Measurements from ENCODE around the gene ITPKA.

The ITPKA gene

DNA sequence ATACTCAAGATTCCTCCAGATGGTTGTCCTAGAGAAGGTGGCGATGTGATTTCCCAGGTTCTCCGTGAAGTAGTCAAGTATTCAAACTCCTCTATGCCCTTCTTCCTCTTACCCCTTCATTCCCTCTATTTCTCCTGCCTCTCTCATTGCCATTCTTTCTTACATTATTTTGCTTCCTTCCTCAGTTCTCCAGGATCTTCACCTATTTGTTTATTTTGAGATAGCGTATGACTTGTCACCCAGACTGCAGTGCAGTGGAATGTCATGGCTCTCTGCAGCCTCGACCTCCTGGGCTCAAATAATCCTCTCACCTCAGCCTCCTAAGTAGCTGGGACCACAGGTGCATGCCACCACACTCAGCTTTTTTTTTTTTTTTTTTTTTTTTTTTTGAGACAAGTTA, 1.8 kb upstream of the ITPKA start:
- no peak for DNase-seq

DNA sequence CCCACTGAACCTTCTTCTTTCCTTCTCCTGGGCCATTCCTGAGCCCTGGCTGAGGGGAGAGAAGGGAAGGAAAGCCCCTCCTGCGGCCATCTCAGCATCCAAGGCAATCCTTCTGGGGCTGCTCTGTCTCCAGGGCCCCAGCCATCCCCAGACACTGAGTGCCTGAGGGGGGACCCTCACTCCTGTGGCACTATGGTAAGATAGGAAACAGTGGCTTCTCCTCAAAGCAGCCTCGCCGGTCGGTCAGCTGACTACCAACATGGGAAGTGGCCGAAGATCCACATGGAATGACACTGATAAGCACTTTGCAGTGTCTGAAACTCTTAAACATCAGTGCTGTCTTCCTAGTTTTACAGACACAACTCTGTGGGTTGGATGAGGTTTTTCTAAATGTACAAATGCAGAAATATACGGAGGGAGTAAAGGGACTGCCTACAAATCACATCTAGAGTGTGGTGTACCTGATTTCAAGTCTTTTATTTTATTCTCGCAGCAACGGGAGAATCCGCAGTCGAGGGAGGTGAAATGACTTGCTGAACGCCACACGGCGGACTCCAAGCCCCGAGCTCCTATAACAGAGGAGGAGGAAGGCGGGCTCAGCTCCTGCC, 973 bp upstream of the ITPKA start:
- no peak for DNase-seq

DNA sequence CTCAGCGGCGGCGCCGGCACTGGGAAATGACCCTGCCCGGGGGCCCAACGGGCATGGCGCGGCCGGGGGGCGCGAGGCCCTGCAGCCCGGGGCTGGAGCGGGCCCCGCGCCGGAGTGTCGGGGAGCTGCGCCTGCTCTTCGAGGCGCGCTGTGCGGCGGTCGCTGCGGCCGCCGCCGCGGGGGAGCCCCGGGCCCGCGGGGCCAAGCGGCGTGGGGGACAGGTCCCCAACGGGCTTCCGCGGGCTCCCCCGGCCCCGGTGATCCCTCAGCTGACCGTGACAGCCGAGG, 172 bp downstream of the ITPKA start:
- no peak for DNase-seq

DNA sequence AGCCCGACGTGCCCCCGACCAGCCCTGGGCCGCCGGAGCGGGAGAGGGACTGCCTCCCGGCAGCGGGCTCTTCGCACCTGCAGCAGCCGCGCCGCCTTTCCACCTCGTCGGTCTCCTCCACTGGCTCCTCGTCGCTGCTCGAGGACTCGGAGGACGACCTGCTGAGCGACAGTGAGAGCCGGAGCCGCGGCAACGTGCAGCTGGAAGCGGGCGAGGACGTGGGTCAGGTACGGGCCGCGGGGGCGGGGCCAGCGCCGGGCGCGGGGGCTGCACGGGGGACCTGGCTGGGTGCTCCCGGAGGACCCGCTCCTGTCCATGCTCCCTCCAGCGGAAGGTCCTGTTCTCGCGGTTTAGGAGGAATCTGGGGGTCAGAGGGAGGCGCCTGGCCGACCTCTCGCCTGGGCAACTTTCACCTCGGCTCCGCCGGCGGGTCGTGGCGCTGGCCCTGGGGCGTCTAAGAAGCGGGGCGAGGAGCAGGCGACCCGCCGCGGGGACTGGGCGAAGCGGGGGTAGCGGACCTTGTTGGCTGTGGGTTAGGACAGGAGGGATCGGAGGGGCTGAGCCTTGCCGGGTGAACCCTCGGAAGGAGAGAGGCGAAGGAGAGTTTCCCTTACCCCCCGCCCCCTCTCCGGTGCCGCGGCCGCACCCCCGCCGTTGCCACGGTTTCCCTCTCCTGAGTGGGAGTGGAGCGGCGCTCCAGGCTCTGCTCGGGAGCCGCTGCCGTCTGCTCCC, 682 bp downstream of the ITPKA start:
- no peak for DNase-seq

DNA sequence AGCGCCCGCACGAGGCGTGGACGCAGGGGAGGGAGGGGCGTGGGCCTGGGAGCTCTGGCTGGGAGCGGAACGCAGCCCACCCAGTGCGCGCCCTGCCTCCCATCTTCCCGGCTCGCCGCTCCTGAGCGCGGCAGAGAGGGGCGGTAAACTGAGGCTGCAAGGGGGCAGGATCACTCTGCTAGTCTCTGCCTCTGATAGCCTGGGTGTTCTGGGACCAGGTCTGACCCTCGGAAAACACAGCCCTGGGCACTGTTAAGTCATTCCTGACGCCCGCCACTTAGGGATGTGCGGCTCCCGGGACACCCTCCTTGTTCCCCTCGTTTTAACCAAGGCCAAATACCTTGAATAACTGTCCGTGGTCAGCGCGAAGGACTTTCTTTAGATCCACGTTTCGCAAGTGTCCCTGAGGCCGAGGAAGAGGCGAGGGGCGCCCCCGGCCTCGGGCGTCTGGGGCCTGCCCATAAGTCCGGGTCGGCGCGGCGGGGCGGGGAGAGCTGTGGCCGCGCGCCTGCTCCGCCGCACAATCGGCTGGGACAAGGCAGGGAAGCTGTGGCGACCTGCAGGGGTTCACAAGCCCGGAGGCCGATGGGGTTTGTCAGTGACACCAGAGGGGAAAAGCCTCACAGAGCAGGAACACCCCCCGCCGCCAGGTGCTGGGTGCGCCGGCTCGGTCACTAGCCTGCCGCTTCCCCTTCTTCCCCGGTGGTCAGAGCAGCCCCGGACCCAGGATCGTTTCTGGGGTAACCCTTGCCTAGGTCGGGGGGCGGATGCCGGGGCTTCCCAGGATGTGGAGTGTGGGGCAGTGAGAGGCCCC, 1.5 kb downstream of the ITPKA start:
- no peak for DNase-seq

DNA sequence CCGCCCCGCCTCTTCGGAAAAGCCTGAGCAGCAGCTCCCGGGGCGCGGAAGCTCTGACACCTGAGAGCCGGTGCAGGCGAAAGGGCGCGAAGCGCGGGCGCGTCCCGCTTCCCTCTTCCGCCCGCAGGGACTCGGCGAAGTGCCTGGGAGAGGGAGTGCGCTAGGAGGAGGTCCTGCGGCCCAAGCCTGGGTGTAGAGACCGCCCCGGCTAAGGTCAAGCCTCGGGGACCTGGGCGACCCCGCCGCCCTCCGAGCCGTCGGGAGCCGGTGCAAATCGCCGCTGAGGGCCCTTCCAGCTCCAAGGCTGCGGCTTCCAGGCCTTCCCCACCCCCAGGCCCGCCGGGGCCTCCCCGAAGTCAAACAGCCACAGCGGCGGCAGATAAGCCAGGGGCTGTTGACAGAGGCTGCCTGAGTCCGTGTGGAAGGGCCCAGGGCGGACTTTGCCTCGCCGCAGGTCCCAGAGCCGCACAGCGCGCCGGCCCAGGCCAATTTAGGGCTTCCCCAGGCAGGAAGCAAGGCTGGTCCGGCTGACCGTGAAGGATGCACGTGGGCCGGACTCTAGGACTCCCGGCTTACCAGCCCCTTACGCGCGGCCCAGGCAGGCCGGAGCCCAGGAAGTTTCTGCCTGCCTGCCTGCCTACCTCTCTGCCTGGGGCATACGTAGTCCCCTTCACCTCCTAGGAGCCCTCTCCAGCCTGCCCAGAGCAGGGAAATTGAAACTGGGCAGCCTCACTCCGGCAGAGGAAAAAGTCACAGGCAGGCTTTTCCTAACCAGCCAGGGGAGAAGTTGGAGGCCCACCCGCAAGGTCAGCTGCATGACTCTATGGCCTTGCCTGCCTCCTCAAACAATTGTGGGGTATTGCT, 2.3 kb downstream of the ITPKA start:
- DNase-seq: no peak

DNA sequence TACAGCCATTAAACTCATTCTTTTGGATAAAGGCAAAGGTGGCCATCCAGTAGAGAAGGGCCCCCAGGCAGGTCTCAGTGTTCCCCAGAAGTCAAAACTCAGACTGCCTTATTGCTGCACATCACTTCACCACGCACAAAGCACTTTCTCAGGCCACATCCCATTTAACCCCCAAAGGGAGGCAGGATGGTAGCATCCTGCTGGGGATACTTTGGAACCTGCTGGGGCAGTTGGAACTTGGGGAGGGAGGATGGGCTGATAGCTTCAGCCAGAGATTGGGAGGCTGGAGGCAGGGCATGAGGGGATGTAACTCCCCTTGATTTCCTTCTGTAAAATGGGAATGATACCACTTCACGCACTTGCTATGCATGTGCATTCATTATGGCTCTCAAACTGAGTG, 5.0 kb downstream of the ITPKA start:
- DNase-seq: no peak

DNA sequence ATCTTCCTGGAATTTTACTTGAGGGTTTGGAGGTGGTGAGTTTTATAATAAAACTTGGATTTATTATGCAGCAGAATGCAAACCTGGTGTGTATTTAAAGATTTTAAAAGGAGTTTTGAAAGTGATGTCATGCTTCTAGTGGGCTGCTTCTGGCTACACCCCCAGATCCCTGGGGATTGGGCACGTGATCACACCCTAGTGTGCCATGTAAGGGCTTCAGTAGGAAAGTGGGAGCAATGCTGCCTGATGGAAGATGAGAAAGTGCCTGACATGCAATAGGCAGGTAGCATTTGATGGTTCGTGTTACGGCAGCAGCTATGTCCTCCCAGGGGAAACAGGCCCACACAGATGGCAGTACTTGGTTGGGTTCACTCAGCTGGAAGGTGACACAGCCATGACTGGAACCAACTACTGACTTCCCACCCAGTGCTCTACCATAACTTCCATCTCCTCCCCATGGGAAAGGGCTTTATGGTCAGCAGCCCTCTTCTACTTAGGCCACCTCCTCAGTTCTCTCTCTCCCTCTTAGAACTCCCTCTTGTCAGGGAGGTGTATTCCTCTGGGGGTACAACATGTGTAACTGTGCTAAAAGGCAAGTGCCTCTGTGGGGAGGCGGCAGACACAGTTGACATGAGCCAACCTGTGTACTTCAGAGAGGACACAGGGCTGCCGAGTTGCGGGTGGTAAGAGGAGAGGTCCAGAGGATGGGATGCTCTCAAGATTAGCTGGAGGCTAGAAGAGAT, 5.6 kb downstream of the ITPKA start:
- no peak for DNase-seq

DNA sequence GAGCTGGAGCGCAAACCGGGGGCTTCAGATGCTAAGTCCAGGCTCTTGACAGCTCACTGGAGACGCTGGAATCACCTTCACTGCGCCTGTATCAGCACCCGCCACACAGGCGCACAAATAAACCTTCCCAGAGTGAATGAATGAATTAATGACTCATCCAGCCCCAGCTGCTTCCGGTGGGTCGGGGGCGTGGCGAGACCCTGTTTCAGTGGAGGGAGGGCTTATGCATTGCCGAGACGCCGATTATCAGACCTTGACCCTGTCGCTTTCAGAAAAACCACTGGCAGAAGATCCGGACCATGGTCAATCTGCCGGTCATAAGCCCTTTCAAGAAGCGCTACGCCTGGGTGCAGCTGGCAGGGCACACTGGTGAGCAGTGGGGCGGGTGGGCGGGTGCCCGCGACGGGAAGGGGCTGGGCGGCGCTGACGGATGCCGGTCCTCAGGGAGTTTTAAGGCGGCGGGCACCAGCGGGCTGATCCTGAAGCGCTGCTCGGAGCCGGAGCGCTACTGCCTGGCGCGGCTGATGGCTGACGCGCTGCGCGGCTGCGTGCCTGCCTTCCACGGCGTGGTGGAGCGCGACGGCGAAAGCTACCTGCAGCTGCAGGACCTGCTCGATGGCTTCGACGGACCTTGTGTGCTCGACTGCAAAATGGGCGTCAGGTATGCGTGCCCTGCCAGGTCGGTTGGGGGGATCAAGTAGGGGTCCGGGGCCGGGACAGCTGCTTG, 7.7 kb downstream of the ITPKA start:
- DNase-seq: no peak

DNA sequence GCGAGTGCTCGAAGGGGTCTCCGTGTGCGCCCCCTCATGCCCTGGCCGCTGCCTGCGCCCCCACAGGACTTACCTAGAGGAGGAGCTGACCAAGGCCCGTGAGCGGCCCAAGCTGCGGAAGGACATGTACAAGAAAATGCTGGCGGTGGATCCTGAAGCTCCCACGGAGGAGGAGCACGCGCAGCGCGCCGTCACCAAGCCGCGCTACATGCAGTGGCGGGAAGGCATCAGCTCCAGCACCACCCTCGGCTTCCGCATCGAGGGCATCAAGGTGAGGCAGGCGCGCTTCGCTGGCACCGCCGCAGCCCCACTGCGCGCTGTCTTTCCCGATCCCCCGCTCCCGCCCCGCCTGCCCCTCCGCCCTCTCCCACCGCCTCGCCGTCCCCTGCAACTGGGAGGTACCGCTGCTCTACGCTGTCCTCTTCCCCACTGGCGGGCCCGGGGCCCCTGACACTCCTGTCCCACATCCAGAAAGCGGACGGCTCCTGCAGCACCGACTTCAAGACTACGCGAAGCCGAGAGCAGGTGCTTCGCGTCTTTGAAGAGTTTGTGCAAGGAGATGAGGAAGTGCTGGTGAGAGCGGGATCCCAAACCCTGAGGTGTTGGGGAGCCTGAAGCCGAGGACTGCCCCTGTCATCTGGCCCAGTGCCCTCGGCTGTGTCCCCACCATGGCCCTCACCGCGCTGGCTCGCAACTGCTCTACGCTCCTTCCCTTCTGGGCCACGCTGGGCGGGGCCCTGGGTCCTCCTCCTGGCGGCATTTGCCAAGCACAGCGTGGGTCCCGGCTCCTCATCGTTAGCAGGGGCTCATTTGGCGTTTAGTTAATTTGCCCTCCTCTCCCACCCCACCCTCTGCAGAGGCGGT, 8.5 kb downstream of the ITPKA start:
- DNase-seq: no peak

DNA sequence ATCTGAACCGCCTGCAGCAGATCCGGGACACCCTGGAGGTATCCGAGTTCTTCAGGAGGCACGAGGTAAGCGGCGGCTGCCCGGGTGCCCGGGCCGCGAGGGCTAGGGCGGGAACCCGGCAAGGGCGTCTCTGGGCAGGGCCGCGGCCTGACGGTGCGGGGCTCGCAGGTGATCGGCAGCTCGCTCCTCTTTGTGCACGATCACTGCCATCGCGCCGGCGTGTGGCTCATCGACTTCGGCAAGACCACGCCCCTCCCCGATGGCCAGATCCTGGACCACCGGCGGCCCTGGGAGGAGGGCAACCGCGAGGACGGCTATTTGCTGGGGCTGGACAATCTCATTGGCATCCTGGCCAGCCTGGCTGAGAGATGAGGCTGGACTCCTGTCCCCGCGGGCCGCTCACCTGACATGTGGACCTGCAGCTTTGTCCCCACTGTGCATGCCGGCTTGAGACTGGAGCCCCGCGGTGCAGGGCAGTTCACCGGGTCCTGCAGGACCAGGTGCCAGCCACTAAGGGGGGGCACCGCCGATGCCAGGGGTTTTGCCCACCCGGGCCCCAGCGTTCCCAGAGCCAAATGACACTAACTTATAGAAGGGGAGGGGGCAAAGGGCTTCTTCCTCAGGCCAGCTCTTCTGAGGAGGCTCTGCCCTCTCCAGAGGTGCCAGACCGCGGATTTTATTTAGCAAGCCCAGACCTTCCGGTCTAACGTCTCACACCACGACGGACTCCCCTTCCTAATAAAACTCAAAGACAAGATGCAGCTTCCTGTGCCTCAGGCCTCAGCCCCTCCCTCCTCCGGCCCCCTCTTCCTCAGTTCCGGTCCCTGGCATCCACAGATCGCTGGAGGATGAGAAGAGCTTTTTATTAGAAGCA, 9.4 kb downstream of the ITPKA start:
- DNase-seq: no peak

DNA sequence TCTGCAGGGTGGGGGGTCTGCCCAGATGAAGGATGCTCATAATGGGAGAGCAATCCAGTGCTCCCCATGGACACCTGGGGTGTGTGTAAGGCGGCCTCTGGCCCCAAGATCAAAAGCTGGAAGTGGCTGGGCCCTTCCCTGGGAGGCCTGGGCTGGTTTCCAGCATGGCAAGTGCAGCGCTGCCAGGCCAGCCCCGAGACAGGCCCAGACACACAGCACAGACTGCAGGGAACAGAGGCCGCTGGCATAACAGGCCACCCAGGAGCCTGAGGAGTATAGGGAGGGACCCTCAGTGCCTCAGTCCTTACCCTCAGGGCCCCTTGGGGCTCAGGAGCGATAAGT, 10.0 kb downstream of the ITPKA start:
- DNase-seq: no peak

DNA sequence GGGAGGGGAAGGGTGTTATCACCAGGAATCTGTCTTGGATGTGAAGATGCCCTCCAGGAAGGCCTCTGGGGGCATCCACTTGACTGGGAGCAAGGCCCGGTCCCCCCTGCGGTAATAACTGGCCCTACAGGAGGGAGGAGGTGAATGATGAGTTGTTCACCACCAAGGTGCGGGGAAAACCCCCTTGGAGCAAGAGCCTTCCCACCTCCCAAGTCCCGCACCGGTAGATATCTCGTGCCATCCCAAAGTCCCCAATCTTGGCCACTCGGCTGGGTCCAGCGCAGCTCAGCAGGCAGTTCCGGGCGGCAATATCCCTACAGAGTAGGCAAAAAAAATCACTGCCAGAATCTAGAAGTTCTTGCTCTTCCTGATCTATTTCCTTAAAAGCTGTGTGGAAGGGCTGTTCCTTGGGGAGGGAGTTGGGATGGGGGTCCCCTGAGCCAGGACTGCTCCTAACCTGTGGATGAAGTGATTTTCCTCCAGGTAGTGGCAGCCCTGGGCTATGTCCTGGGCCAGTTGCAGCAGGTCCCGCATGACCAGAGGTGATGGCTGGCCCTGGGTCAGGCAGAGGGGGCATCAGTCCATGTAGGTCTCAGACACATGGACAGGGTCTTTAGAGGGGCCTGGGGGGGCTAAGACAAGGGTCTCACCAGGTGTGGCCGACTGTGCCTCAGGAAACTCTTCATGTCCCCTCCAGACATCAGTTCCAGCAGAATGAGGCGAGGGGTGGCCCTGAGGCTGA, 11.2 kb downstream of the ITPKA start:
- DNase-seq: no peak

DNA sequence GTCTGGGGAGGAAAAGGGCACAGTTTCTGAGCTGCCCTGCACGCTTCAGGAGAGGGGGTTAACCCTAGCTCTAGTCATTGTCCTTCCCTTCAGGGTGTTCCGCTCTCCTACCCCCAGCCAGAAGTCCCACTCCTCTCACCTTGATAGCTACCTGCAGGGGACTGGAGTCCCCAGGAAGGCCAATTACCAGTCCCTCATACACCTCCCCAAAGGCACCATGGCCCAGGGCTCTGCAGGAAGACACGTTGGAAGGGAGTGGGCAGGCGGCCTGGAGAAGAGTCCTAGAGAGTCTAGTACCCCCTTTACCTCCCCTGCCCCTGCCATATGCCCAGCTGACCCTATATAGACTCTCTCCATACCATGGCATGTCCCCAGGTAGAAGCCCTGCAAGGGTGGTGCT, 12.1 kb downstream of the ITPKA start:
- DNase-seq: no peak

DNA sequence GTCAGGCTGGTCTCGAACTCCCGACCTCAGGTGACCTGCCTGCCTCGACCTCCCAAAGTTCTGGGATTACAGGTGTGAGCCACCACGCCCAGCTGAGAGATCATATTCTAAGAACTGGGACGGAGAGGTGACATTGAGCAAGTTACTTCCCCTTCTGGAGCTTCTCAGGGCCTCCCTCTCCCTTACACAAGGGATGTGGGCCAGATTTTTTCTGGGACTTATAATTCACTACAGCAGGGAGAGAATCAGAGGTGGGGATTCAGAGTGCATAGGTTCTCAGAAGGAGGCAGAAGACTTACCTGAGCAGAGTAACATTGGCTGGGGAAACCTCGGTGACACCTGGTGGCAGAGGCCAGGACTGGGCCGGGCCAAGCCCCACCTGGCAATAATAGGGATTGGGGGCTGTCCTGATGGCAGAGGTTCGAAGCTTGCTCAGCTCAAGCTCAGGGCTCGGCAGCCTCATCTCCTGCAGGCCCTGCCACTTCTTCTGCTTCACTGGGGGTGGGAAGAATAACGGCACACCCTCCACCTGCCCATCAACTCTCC, 13.2 kb downstream of the ITPKA start:
- no peak for DNase-seq

DNA sequence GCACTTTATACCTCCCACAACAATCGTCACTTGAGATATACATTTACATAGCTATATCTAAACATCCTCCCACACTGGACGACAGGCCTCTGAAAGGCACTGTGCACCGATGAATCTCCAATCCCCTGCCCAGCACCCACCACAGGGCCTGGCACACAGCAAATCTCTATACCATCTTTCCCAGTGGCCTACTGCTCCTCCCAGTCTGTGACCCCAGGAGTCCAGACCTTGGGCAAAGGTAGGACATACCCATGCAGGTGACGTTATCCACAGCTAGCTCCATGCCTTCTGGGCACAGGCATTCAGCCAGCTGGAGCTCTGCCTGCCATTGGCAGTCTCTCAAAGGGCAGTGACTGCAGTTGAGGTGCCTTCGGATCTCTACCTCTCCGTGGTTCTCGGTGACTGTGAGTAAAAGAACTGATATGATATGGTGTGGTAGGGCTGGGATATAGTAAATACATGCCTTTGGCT, 14.2 kb downstream of the ITPKA start:
- DNase-seq: no peak

DNA sequence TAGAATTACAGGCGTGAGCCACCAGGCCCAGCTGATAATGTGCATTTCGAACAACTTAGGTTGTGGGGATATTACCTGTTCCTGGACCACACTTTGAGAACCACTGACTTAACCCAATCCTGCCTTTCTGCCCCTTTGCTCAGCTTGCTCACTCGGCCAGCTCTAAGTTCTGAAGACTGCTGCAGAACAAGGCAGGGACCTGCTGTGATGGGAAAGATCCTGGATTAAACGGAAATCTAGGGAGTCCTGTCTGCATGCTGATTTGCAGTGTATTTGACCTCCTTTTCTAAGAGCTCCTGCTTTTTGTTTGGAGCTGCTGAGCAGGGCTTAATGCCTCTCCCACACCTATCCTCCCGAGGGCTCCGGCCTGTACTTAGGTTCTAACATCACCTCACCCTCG, 17.1 kb downstream of the ITPKA start:
- DNase-seq: no peak

DNA sequence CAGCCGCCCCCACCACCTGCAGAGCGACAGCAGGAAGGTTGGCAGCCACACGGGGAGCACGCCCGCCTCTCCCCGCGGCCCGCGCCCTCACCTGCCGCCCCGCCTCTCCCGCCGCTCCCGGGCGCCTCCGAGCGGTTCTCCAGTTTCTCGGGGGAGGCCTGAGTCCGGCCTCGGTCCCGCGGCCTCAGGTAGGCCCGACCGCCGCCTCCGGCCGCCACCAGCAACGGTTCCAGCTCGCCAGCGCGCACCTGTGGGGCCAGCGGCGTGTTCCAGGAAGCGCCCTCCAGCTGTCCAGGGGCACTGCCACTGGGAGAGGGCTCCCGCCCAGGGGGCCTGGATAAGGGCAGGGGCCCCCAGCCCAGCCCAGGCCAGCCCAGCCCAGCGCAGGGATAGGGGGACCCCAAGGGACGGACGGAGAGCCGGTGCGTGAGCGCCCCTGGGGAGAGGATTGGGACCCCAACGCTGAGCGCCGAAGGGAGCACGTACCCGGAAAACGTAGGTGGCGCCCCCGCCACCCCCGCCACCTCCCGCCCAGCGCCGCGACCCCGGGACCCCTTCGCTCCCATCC, 17.7 kb downstream of the ITPKA start:
- no peak for DNase-seq
